ENCODE data around the gene ONECUT2.
"Not testable (repeated sequence)": the region's sequence is repeated elsewhere in the genome, so short reads cannot be mapped to it uniquely, and the experiment has no call there.

The ONECUT2 gene

GRCh38 chr18:57519668-57520424, 84.7 kb downstream of the ONECUT2 start:
- no peak overlapping the region for H3K4me3 ChIP-seq (ENCODE audit: low read depth, low read length)
- no peak for TF ChIP-seq CTCF (IDR thresholded peaks at IDR 0.05; ENCODE audit: low read depth, low read length)

- H3K4me3 ChIP-seq (ENCODE audit: low read depth, low read length), result not testable (repeated sequence)
Measured at GRCh38 chr18:57522348-57522747, 87.2 kb downstream of the ONECUT2 start.

- TF ChIP-seq CTCF (IDR thresholded peaks at IDR 0.05; ENCODE audit: low read depth, low read length), result no peak
- no peak overlapping the region for H3K4me3 ChIP-seq (ENCODE audit: low read depth, low read length)
Measured at GRCh38 chr18:57523171-57523956, 88.2 kb downstream of the ONECUT2 start.

GRCh38 chr18:57527556-57528229, 92.5 kb downstream of the ONECUT2 start:
- H3K4me3 ChIP-seq (ENCODE audit: low read depth, low read length), result no peak overlapping the region
- TF ChIP-seq CTCF (IDR thresholded peaks at IDR 0.05; ENCODE audit: low read depth, low read length), result no peak

- no peak overlapping the region for H3K4me3 ChIP-seq (ENCODE audit: low read depth, low read length)
- no peak for TF ChIP-seq CTCF (IDR thresholded peaks at IDR 0.05; ENCODE audit: low read depth, low read length)
Measured at GRCh38 chr18:57529151-57529550, 94.0 kb downstream of the ONECUT2 start.

- peak overlapping the region; percentile 15 for H3K4me3 ChIP-seq (ENCODE audit: low read depth, low read length)
- no peak for TF ChIP-seq CTCF (IDR thresholded peaks at IDR 0.05; ENCODE audit: low read depth, low read length)
Measured at GRCh38 chr18:57533006-57533867, 98.1 kb downstream of the ONECUT2 start.

GRCh38 chr18:57533868-57534510, 98.8 kb downstream of the ONECUT2 start:
- no peak overlapping the region for H3K4me3 ChIP-seq (ENCODE audit: low read depth, low read length)
- TF ChIP-seq CTCF (IDR thresholded peaks at IDR 0.05; ENCODE audit: low read depth, low read length), result no peak
